SK-N-MC (cell line): Measurements from ENCODE around the gene ADPRH.

Experiments
- EZH2 ChIP-seq: fragments of 200-600 bp; sonication (generic); IDR thresholded peaks from one replicate; pipeline ENCODE4 v1.6.1; 2017; ENCODE audit warnings: antibody characterized with exemption
- FOXP2 ChIP-seq: optimal IDR thresholded peaks from 2 replicates; pipeline ENCODE3; 2011; ENCODE audit warnings: mild to moderate bottlenecking, moderate library complexity; ENCODE audit not compliant: insufficient read depth; ENCODE audit errors: extremely low read length, control extremely low read depth
- POLR2AphosphoS5 ChIP-seq: IDR thresholded peaks from 2 replicates; pipeline ENCODE4 v1.6.1; 2012; ENCODE audit warnings: mild to moderate bottlenecking, low read depth, low read length, borderline replicate concordance

DNA sequence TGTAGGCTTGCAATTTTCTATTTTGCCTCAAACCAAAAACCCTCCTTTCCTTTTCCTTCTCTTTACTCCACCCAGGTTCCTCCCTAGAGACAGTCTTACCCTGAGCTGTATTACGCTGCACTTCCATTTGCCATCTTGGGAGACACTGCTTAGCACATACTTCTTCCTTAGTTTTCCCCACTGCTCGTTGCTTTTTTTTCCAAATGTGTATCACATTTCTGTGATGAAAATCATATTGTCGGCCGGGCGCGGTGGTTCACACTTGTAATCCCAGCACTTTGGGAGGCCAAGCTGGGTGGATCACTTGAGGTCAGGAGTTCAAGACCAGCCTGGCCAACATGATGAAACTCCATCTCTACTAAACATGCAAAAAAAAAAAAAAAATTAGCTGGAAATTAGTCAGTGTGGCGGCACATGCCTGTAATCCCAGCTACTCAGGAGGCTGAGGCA, 51.6 kb downstream of the ADPRH start:
- TF ChIP-seq POLR2AphosphoS5: no peak
- TF ChIP-seq EZH2: no peak
- no peak for TF ChIP-seq FOXP2
